HG03060 (cell line): Measurements from ENCODE around the gene MREG.
"Not testable (repeated sequence)": the region's sequence is repeated elsewhere in the genome, so short reads cannot be mapped to it uniquely, and the experiment has no call there.

Experiments
- ATAC-seq: cut with Tn5 transposase; IDR thresholded peaks from one replicate; pipeline ENCODE4 v1.9.1; 2021; ENCODE audit warnings: low read depth, moderate number of reproducible peaks; ENCODE audit not compliant: unreplicated experiment

Gene MREG

GRCh38 chr2:215966274-215966673 is 47.1 kb downstream of the MREG start:
- no peak for ATAC-seq

- no peak for ATAC-seq
These were observed 47.7 kb downstream of the MREG start for GRCh38 chr2:215965532-215966165.

GRCh38 chr2:215961981-215962380 is 51.4 kb downstream of the MREG start:
- ATAC-seq: no peak

- no peak for ATAC-seq
These were observed 55.1 kb downstream of the MREG start for GRCh38 chr2:215958257-215958656.

GRCh38 chr2:215957354-215958122 is 55.8 kb downstream of the MREG start:
- not testable (repeated sequence) for ATAC-seq

- no peak for ATAC-seq
These were observed 60.3 kb downstream of the MREG start for GRCh38 chr2:215952860-215953637.

- ATAC-seq: no peak
These were observed 61.8 kb downstream of the MREG start for GRCh38 chr2:215951558-215951957.

GRCh38 chr2:215949991-215950404 is 63.4 kb downstream of the MREG start:
- ATAC-seq: peak; percentile 91

GRCh38 chr2:215948051-215948450 is 65.3 kb downstream of the MREG start:
- ATAC-seq: no peak

GRCh38 chr2:215946586-215946985 is 66.8 kb downstream of the MREG start:
- ATAC-seq: no peak

GRCh38 chr2:215942194-215942593 is 71.2 kb downstream of the MREG start:
- ATAC-seq: no peak

- ATAC-seq: no peak
These were observed 71.6 kb downstream of the MREG start for GRCh38 chr2:215941726-215942125.

- no peak for ATAC-seq
These were observed 72.6 kb downstream of the MREG start for GRCh38 chr2:215940645-215941184.

GRCh38 chr2:215937190-215937589 is 76.2 kb downstream of the MREG start:
- ATAC-seq: no peak

- ATAC-seq: no peak
These were observed 80.2 kb downstream of the MREG start for GRCh38 chr2:215933151-215933550.

- peak; percentile 55 for ATAC-seq
These were observed 82.0 kb downstream of the MREG start for GRCh38 chr2:215931256-215931903.

- ATAC-seq: no peak
These were observed 82.7 kb downstream of the MREG start for GRCh38 chr2:215930505-215931253.

GRCh38 chr2:215929602-215930335 is 83.6 kb downstream of the MREG start:
- no peak for ATAC-seq

- ATAC-seq: no peak
These were observed 85.3 kb downstream of the MREG start for GRCh38 chr2:215928086-215928485.
